HepG2 (cell line): Measurements from ENCODE around the gene CAPN15. TPM values are rescaled to one million over a fixed set of nuclear protein-coding genes. Genes with fewer than 3 reads are reported as not detected.

Source experiments
- AKAP8 ChIP-seq: sonication (generic); formaldehyde crosslinking; IDR thresholded peaks from 2 replicates; pipeline ENCODE4 v1.5.1; 2020; ENCODE audit warnings: mild to moderate bottlenecking, missing genetic modification reagents
- DMAP1 ChIP-seq: IDR thresholded peaks from 2 replicates; pipeline ENCODE4 v1.6.1; 2016
- GMEB2 ChIP-seq: IDR thresholded peaks from 2 replicates; pipeline ENCODE4 v1.6.1; 2016; ENCODE audit warnings: missing biosample characterization, missing genetic modification reagents, low read depth
- GTF2F1 ChIP-seq: fragments of 150-350 bp; IDR thresholded peaks from 2 replicates; pipeline ENCODE4 v1.6.1; 2014; ENCODE audit warnings: low read length
- HOXA7 ChIP-seq: sonication (generic); formaldehyde crosslinking; IDR thresholded peaks from 2 replicates; pipeline ENCODE4 v1.8.1; 2022; ENCODE audit warnings: mild to moderate bottlenecking, missing genetic modification reagents, moderate library complexity
- KAT8 ChIP-seq: IDR thresholded peaks from 2 replicates; pipeline ENCODE4 v1.6.1; 2016; ENCODE audit warnings: missing genetic modification reagents, missing compliant biosample characterization
- KLF13 ChIP-seq: sonication (generic); formaldehyde crosslinking; IDR thresholded peaks from 2 replicates; pipeline ENCODE4 v1.4.0; 2020; ENCODE audit warnings: mild to moderate bottlenecking, missing genetic modification reagents
- KMT2B ChIP-seq: IDR thresholded peaks from 2 replicates; pipeline ENCODE4 v1.6.1; 2016; ENCODE audit warnings: missing genetic modification reagents, missing compliant biosample characterization
- MTA1 ChIP-seq: sonication (generic); formaldehyde crosslinking; IDR thresholded peaks from 2 replicates; pipeline ENCODE4 v1.4.0; 2020; ENCODE audit warnings: missing genetic modification reagents, mild to moderate bottlenecking, borderline replicate concordance
- MTF1 ChIP-seq: sonication (generic); formaldehyde crosslinking; IDR thresholded peaks from 2 replicates; pipeline ENCODE4 v1.5.0; 2020; ENCODE audit warnings: missing genetic modification reagents
- NCOA2 ChIP-seq: sonication (generic); formaldehyde crosslinking; IDR thresholded peaks from 2 replicates; pipeline ENCODE4 v1.8.0; 2022; ENCODE audit warnings: inconsistent platforms
- NFATC3 ChIP-seq: sonication (generic); formaldehyde crosslinking; IDR thresholded peaks from 2 replicates; pipeline ENCODE4 v1.5.1; 2020; ENCODE audit warnings: mild to moderate bottlenecking, missing genetic modification reagents
- NFE2L2 ChIP-seq: fragments of 150-350 bp; IDR thresholded peaks from 2 replicates; pipeline ENCODE4 v1.6.1; 2014; ENCODE audit warnings: low read length
- POLR2G ChIP-seq: fragments of 200-400 bp; formaldehyde crosslinking; IDR thresholded peaks from 2 replicates; pipeline ENCODE4 v1.6.1; 2018; ENCODE audit warnings: mild to moderate bottlenecking, low read depth, low read length, moderate library complexity
- RBFOX2 ChIP-seq: fragments of 200-400 bp; formaldehyde crosslinking; IDR thresholded peaks from 2 replicates; pipeline ENCODE4 v1.6.1; 2017; ENCODE audit warnings: low read depth, mild to moderate bottlenecking, low read length
- RBM22 ChIP-seq: fragments of 200-400 bp; formaldehyde crosslinking; optimal IDR thresholded peaks from 2 replicates; pipeline ENCODE3; 2017; ENCODE audit warnings: mild to moderate bottlenecking, low read length, moderate library complexity
- SMC3 ChIP-seq: IDR thresholded peaks from 2 replicates; pipeline ENCODE4 v1.6.1; 2011; ENCODE audit warnings: low read length, improper control_type of control experiment
- SOX5 ChIP-seq: IDR thresholded peaks from 2 replicates; pipeline ENCODE4 v1.6.1; 2016; ENCODE audit warnings: borderline replicate concordance
- TAF1 ChIP-seq: sonication (generic); formaldehyde crosslinking; IDR thresholded peaks from 2 replicates; pipeline ENCODE4 v1.4.0; 2020; ENCODE audit warnings: missing genetic modification reagents
- TOPORS ChIP-seq: sonication (generic); formaldehyde crosslinking; IDR thresholded peaks from 2 replicates; pipeline ENCODE4 v1.8.0; 2023; ENCODE audit warnings: mild to moderate bottlenecking, missing genetic modification reagents
- ZC3H4 ChIP-seq: sonication (generic); formaldehyde crosslinking; IDR thresholded peaks from 2 replicates; pipeline ENCODE4 v1.4.0; 2020; ENCODE audit warnings: missing genetic modification reagents, borderline replicate concordance
- ZFAT ChIP-seq: sonication (generic); formaldehyde crosslinking; conservative IDR thresholded peaks from 2 replicates; pipeline ENCODE4 v1.8.1; 2023; ENCODE audit warnings: missing genetic modification reagents, inconsistent platforms
- ZFP62 ChIP-seq: sonication (generic); formaldehyde crosslinking; IDR thresholded peaks from 2 replicates; pipeline ENCODE4 v1.4.0; 2020; ENCODE audit warnings: missing genetic modification reagents
- ZNF263 ChIP-seq: sonication (generic); formaldehyde crosslinking; IDR thresholded peaks from 2 replicates; pipeline ENCODE4 v1.4.0; 2020; ENCODE audit warnings: missing genetic modification reagents
- ZNF3 ChIP-seq: IDR thresholded peaks from 2 replicates; pipeline ENCODE4 v1.7.0; 2017; ENCODE audit warnings: inconsistent platforms
- ZNF562 ChIP-seq: sonication (generic); formaldehyde crosslinking; IDR thresholded peaks from 2 replicates; pipeline ENCODE4 v1.8.0; 2022; ENCODE audit warnings: missing genetic modification reagents, borderline replicate concordance
- ZNF577 ChIP-seq: sonication (generic); formaldehyde crosslinking; IDR thresholded peaks from 2 replicates; pipeline ENCODE4 v1.4.0; 2020; ENCODE audit warnings: mild to moderate bottlenecking, low read depth, missing genetic modification reagents, borderline replicate concordance
- ZNF580 ChIP-seq: IDR thresholded peaks from 2 replicates; pipeline ENCODE4 v1.6.1; 2016; ENCODE audit warnings: low read depth, borderline replicate concordance
- ZNF879 ChIP-seq: sonication (generic); formaldehyde crosslinking; IDR thresholded peaks from 2 replicates; pipeline ENCODE4 v1.8.1; 2023; ENCODE audit warnings: missing genetic modification reagents
- ZSCAN20 ChIP-seq: sonication (generic); formaldehyde crosslinking; IDR thresholded peaks from 2 replicates; pipeline ENCODE4 v1.4.0; 2020; ENCODE audit warnings: missing genetic modification reagents, mild to moderate bottlenecking, borderline replicate concordance
- ZSCAN30 ChIP-seq: sonication (generic); formaldehyde crosslinking; IDR thresholded peaks from 2 replicates; pipeline ENCODE4 v1.5.0; 2020; ENCODE audit warnings: mild to moderate bottlenecking, missing genetic modification reagents
- polyA plus RNA-seq, 8 experiments: library from polyadenylated mRNA; depleted of rRNA in 3 of 8; stranded (reverse) in 7 of 8; unstranded in 1 of 8; fragments of >200 nt; fragmentation: Illumina TruSeq in 4 of 8; extraction: Trizol in 4 of 8; gene quantifications; 2 replicates each; pipeline versions ENCODE4 v1.2.1 to v1.2.3, GENCODE V29; 2011 to 2016; ENCODE audit warnings: low read depth in 4 of 8, missing spikeins in 1 of 8, mixed read lengths in 1 of 8; ENCODE audit not compliant: insufficient read depth in 1 of 8
- total RNA-seq, 5 experiments: library from RNA; depleted of rRNA; stranded (reverse); fragments of >200 nt; fragmentation: Illumina TruSeq; extraction: Trizol; gene quantifications; 2 replicates each; pipeline ENCODE4 v1.2.3, GENCODE V29; 2016; ENCODE audit warnings: low read depth in 1 of 5
- TF ChIP-seq, protein P1 (sequence below): sonication (generic); formaldehyde crosslinking; IDR thresholded peaks from 2 replicates; pipeline ENCODE4 v1.8.0; 2022; ENCODE audit warnings: mild to moderate bottlenecking, missing genetic modification reagents, moderate library complexity

Gene CAPN15
- total and polyA plus RNA-seq, 2 of the 13 experiments (the other 11 are each of a cell fraction or from before 2014, with no cell fraction given), result 14.9 to 24.5 TPM

DNA sequence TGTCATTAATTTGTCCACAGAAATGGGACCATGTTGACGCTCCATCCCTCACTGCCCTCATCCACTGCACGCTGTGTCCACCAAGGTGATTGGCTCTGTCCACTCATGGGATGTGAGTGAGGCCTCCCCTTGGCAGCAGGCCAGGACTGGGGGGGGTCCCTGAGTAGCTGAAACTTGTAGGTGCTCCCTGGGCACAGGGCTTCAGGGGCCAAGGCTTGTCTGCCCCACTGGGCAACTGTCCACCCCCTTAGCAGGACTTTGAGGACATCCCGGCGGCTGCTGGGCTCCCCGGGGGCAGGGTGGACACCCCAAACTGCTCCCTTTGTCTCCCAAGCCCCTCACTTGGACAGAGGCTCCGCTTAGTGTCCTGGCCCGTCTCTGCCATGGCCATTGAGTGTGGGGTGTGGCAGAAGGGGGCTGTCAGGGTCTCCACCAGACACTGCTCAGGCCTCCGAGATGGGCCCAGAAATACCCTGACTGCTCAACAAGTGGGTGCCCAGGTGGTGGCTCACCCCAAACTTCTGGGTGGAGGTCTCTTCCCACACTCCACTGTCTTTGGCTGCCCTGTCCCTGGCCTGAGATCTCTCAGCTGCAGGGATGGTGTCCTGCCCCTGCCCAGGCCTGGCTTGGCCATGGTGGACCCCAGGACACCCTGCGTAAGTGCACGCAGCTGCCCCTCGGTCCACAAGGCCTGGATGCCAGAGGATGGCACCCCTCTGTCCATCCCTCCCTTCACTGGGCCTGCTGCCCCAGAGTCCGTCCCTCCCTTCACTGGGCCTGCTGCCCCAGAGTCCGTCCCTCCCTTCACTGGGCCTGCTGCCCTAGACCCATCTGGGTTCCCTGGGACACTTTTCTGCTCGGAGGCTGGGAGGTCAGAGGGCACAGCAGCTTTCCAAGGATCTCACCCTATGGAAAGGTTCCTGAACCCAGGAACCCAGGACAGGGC is 59.4 kb downstream of the CAPN15 start (continued):
- TF ChIP-seq, protein P1, sequence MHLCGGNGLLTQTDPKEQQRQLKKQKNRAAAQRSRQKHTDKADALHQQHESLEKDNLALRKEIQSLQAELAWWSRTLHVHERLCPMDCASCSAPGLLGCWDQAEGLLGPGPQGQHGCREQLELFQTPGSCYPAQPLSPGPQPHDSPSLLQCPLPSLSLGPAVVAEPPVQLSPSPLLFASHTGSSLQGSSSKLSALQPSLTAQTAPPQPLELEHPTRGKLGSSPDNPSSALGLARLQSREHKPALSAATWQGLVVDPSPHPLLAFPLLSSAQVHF (CRISPR knock-in tag), result no peak
- TF ChIP-seq POLR2G (peak; percentile 39), TOPORS (CRISPR knock-in tag) (no peak), NCOA2 (CRISPR knock-in tag) (no peak), ZSCAN20 (CRISPR knock-in tag) (no peak), TAF1 (CRISPR knock-in tag) (0 out of 2 replicates have a peak, but pooled peaks have one; percentile 26), KLF13 (0 out of 2 replicates have a peak, but pooled peaks have one; percentile 23), HOXA7 (no peak), RBM22 (peak; percentile 61), GMEB2 (CRISPR knock-in tag) (no peak), GTF2F1 (no peak), AKAP8 (peak; percentile 59), KAT8 (CRISPR knock-in tag) (no peak), ZNF263 (CRISPR knock-in tag) (0 out of 2 replicates have a peak, but pooled peaks have one; percentile 23), ZNF580 (no peak), MTA1 (CRISPR knock-in tag) (peak; percentile 24; the same call in 1 of the 2 replicates), NFE2L2 (no peak), ZNF3 (CRISPR knock-in tag) (no peak), DMAP1 (no peak), ZNF577 (no peak), ZSCAN30 (CRISPR knock-in tag) (no peak), ZNF562 (CRISPR knock-in tag) (no peak), SMC3 (no peak), KMT2B (CRISPR knock-in tag) (no peak), ZNF879 (no peak), MTF1 (no peak), ZFP62 (no peak), SOX5 (CRISPR knock-in tag) (no peak), NFATC3 (CRISPR knock-in tag) (no peak), ZFAT (CRISPR knock-in tag) (no peak), RBFOX2 (0 out of 2 replicates have a peak, but pooled peaks have one; percentile 32), ZC3H4 (peak; percentile 68; the same call in 1 of the 2 replicates)
